Kasumi-1 (cell line): ENCODE data around the gene ERGIC1.
"Not testable (repeated sequence)": the region's sequence is repeated elsewhere in the genome, so short reads cannot be mapped to it uniquely, and the experiment has no call there.

ENCODE experiments used
- DNase-seq, 2 experiments: peaks; one replicate each; lab custom pipeline; 2025; lab: John Stamatoyannopoulos, UW

The ERGIC1 gene

GRCh38 chr5:172881691-172882370 lies 47.8 kb downstream of the ERGIC1 start:
- DNase-seq, result no peak

- no peak for DNase-seq
Measured at GRCh38 chr5:172883066-172883465, 49.0 kb downstream of the ERGIC1 start.

DNA sequence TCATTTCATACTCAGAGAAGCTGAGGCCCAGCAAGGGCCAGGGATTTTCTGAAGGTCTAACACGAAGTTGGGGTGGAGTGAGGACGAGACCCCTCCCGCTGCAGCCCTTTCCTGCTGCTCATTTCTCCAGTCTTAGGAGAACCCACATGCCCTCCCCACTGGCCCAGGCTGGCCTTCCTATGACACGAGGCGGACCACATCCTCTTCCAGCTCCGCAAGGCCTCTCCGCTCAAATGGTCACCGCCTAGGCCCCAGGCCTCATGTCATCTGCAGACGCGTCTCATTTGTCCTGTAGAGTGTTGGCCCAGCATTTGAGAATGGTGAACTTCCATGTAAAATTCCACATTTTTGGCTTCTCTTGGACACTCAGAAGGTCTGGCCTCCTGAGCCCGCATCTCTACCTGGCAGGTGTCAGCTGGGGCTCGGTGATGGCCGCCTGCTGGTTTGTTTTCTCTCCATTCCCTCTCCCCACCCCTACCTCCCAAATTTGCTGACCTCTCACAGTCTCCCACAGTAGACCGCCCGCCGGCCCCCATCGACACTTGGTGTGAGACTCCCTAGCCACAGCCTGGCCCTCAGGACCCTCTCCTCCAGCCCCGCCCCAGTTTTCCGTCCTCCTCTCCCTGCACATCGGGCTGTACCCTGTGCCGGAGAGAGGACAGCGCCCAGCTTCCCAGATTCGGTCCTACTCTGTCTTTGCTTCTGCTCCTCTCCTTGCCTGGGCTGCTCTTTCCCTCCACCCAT lies 51.7 kb downstream of the ERGIC1 start:
- no peak for DNase-seq

DNA sequence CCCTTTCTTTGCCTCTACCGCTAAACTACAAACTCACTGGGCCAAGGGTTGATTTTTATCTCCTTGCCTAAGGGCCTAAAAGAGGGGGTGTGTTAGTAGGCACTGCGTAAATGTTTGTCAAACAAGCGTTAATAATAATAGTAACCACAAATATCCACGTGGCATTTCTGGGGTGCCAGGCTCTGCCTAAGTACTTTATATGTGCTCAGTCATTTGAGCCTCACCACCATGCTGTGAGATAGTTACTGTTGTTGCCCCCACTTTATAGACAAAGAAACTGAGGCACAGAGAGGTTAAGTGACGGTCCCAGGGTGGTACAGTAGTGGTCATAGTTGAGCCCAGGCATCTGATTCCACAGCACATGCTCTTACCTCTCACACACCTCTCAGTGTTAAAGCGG lies 52.4 kb downstream of the ERGIC1 start:
- DNase-seq, result no peak

DNA sequence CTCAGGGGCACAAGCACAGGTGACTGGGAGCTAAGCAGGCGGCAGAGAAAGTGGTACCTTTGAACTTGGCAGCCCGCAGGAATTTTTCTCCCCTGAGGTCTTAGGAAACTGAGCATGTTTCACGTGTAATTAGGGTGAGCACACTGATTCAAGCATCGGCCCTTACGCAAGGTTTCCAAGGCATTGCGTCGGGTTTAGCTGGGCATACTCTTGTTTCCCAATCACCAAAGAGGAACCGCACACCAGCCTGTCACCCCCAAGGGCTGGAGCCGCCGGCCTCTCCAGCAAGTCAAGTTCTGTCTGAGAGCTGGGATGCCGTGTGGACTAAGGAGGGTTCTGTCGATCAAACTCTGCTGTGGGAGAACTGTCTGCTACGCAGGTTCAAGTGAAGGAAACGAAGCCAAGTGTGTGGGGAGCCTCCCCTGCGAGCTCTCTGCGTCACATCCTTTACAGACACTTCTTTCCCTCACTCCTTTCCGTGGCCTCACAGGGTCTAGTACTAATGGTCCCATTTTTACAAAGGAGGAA lies 53.0 kb downstream of the ERGIC1 start:
- DNase-seq, result peak in 1 of 2 experiments; percentile 13

GRCh38 chr5:172887692-172888091 lies 53.6 kb downstream of the ERGIC1 start:
- no peak for DNase-seq

DNA sequence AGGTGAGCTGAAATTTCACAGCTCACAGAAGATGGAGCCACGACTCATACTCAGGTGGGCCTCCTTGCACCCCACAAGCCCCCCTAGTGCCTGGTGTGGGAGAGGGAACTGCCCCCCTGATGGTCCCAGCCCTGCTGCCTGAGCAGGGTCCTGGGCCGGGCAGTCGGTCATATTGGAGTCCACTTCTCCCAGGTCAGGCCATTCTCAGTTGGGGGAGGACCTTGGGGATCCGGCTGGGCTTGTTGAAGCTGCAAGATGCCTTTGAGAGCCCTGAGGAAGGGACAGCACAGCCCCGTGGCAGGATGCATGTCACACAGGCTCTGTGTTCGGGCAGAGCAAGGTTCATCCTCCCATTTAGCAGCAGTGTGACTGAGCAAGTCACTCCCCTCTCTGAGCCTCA lies 56.6 kb downstream of the ERGIC1 start:
- no peak for DNase-seq

- DNase-seq, result no peak
Measured at GRCh38 chr5:172891716-172892421, 57.8 kb downstream of the ERGIC1 start.

- DNase-seq, result no peak
Measured at GRCh38 chr5:172892713-172893112, 58.7 kb downstream of the ERGIC1 start.

- DNase-seq, result no peak
Measured at GRCh38 chr5:172894767-172895388, 60.8 kb downstream of the ERGIC1 start.

DNA sequence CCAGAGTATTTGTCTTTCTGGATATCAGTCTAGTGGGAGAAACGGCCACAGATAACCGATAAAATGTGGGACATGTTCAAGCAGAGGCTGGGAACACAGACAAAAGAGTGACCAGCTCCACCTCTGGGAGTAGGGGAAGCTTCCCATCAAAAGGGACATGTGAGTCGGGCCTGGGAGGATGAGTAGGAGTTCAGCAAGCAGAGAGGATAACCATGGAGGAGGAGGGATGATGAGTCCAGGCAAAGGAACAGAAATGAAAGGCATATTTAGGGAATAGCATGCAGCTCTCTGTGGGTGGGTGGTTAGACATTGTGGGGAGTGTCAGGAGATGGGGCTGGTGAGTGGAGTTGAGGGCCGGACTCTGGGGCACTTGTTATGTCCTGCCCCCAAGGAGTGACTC lies 61.5 kb downstream of the ERGIC1 start:
- no peak for DNase-seq

DNA sequence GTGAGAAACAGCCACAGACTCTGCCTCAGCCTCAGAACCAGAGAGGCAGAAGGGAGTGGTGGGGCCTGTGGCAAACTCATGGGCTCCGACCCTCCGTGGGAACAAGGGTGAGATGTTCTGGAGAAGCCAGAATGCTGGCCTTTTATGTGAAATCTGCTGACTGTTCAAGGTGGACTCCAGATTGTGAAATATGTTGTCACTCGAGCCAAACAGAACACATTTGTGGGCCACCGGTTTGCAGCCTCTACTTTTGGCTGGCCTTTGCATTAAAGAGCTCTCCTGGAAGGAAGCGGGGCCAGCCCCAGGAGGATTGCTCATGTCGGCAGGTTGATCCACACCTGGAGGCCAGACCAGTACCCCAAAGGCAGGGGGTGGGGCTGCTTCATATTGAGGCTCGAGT lies 62.4 kb downstream of the ERGIC1 start:
- DNase-seq, result no peak

GRCh38 chr5:172897067-172897466 lies 63.0 kb downstream of the ERGIC1 start:
- DNase-seq, result not testable (repeated sequence)

DNA sequence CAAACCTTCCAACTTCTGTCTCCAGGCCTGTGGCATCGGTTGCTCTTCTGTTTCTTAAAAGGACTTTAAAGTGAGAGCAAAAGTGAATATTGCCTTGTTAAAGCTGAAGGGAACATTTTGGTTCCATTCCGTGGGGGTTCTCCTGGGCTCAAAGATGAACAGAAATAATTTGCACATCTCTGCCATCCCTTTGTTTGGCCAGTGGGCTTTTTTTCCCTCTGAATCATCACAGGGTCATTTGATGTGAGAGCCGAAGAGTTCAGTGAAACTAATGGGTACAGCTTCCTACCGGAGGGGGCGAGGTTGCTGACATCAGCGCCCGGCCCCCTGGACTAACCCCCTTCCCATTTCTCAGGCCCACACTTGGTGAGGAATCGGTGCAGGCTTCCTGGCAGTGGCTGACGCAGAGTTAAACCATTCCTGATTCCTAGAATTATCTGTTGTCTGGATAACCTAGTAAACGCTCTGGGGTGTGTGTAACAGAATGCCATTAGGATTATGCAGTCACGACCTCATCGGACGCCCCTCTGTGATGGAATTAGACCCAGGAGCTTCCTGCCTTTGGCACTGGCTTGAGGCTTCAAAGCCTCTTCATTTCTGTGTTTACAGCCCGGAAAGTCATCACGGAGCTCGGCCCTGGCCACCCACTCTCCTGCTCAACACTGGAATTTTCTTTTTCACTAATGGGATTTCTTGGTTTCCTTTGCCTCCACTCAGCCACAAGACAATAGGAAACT lies 63.6 kb downstream of the ERGIC1 start:
- no peak for DNase-seq

GRCh38 chr5:172898218-172898842 lies 64.3 kb downstream of the ERGIC1 start:
- DNase-seq, result no peak

DNA sequence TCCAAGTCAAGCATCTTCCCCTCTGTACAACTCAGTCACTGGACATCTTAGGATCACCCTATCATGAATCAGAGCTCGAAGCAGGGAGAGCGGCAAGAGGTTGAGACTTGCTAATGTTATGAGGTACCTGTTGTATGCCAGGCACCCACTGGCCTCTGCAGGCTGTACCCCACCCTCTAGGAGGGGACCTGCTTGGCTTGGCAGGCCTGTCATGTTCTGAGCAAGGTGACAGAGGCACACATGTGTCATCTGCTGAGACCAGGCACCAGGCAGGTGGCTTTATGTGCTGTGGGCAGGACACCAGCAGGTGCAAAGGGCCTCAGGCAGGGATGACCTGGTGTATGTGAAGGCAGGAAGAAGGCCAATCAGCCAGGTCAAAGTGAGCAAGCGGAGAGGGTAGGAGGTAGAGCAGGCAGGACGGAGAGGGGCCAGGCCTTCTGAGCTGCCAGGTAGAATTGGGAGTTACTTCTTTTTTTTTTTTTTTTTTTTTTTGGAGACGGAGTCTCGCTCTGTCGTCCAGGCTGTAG lies 64.9 kb downstream of the ERGIC1 start:
- no peak for DNase-seq

- DNase-seq, result no peak
Measured at GRCh38 chr5:172899436-172899835, 65.4 kb downstream of the ERGIC1 start.

DNA sequence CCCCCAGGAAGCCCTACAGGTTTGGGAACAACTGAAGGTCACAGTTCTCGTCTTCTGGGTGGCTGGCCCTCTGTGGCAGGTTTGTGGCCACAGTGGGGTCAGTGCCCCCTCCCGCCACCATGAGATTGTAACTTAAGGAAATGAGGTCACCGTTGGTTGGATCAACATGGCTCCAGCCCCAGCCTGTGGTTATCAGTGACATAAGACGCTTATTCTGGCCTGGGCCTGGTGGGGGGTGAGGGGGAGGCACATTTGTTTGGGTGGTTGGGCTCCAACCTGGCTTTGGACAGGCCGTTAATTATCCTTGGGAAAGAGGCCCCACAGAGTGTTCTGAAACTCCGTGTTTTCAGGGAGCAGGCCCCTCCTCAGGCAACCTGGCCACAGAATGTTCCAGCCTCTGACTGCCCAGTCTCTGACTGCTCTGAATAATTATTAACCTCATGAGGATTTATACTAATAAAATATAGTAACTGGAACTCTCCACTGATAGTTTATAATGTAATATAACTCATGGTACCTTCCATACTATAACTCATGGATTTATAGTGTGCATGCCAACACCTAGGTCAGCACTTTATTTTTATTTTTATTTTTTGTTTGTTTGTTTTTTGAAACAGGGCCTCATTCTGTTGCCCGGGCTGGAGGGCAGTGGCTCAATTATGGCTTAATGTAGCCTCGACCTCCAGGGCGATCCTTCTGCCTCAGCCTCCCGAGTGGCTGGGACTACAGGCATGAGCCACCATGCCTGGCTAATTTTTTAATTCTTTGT lies 67.1 kb downstream of the ERGIC1 start:
- DNase-seq, result no peak

DNA sequence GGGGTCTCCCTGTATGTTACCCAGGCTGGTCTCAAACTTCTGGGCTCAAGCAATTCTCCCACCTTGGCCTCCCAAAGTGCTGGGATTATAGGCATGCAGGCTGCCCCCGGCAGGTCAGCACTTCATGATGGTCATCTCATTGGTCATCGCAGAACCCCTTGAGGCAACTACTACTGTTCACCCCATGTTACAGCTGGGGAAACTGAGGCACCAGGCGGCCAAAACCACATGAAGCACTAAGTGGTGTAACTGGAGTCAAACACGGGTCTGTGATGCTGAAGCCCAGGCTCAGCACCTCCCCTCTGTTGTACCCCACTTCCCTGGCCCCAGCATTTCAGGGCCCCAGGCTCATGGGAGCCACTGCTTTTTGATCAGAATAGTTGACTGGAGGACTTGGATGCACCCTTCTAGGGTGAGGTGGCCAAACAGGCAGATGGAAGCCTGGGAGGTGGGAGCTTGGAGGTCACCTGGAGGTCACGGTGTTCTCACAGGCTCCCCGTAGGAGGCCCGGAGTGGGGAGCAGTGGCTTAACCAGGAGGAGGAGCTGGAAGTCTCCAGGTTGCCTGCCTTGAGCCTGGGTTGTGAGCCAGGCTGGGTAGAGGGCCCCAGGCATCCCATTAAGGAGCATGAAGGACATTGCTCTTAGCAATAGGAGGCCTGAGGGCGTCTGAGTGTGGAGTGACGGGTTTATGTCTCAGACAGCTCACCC lies 67.9 kb downstream of the ERGIC1 start:
- DNase-seq, result no peak
